ENCODE data around the gene PLA2G4D.

Gene PLA2G4D

GRCh38 chr15:42129364-42129763 lies 35.0 kb upstream of the PLA2G4D start:
- in situ Hi-C loops (cut with HindIII; ENCODE audit: low sequenced_read_pairs) = no loop called here

- in situ Hi-C loops (cut with HindIII; ENCODE audit: low sequenced_read_pairs) = no loop called here
Measured at GRCh38 chr15:42128476-42128875, 34.1 kb upstream of the PLA2G4D start.

GRCh38 chr15:42123546-42123945 lies 29.2 kb upstream of the PLA2G4D start:
- in situ Hi-C loops (cut with HindIII; ENCODE audit: low sequenced_read_pairs) = no loop called here

- in situ Hi-C loops (cut with HindIII; ENCODE audit: low sequenced_read_pairs) = no loop called here
Measured at GRCh38 chr15:42121682-42122081, 27.3 kb upstream of the PLA2G4D start.

- in situ Hi-C loops (cut with HindIII; ENCODE audit: low sequenced_read_pairs) = no loop called here
Measured at GRCh38 chr15:42121021-42121420, 26.7 kb upstream of the PLA2G4D start.

GRCh38 chr15:42120285-42120684 lies 25.9 kb upstream of the PLA2G4D start:
- in situ Hi-C loops (cut with HindIII; ENCODE audit: low sequenced_read_pairs) = no loop called here

- in situ Hi-C loops (cut with HindIII; ENCODE audit: low sequenced_read_pairs) = no loop called here
Measured at GRCh38 chr15:42119446-42119760, 25.0 kb upstream of the PLA2G4D start.

GRCh38 chr15:42118650-42119445 lies 24.5 kb upstream of the PLA2G4D start:
- in situ Hi-C loops (cut with HindIII; ENCODE audit: low sequenced_read_pairs) = no loop called here

- in situ Hi-C loops (cut with HindIII; ENCODE audit: low sequenced_read_pairs) = no loop called here
Measured at GRCh38 chr15:42111924-42112323, 17.6 kb upstream of the PLA2G4D start.

GRCh38 chr15:42110367-42110766 lies 16.0 kb upstream of the PLA2G4D start:
- in situ Hi-C loops (cut with HindIII; ENCODE audit: low sequenced_read_pairs) = no loop called here

- in situ Hi-C loops (cut with HindIII; ENCODE audit: low sequenced_read_pairs) = no loop called here
Measured at GRCh38 chr15:42108806-42109205, 14.4 kb upstream of the PLA2G4D start.

GRCh38 chr15:42108189-42108588 lies 13.8 kb upstream of the PLA2G4D start:
- in situ Hi-C loops (cut with HindIII; ENCODE audit: low sequenced_read_pairs) = no loop called here

GRCh38 chr15:42107473-42107872 lies 13.1 kb upstream of the PLA2G4D start:
- in situ Hi-C loops (cut with HindIII; ENCODE audit: low sequenced_read_pairs) = no loop called here

GRCh38 chr15:42106288-42106687 lies 11.9 kb upstream of the PLA2G4D start:
- in situ Hi-C loops (cut with HindIII; ENCODE audit: low sequenced_read_pairs) = no loop called here

- in situ Hi-C loops (cut with HindIII; ENCODE audit: low sequenced_read_pairs) = no loop called here
Measured at GRCh38 chr15:42104095-42104891, 9.9 kb upstream of the PLA2G4D start.

- in situ Hi-C loops (cut with HindIII; ENCODE audit: low sequenced_read_pairs) = no loop called here
Measured at GRCh38 chr15:42102646-42103235, 8.4 kb upstream of the PLA2G4D start.

GRCh38 chr15:42101861-42102260 lies 7.5 kb upstream of the PLA2G4D start:
- in situ Hi-C loops (cut with HindIII; ENCODE audit: low sequenced_read_pairs) = no loop called here

GRCh38 chr15:42100021-42100800 lies 5.8 kb upstream of the PLA2G4D start:
- in situ Hi-C loops (cut with HindIII; ENCODE audit: low sequenced_read_pairs) = no loop called here

- in situ Hi-C loops (cut with HindIII; ENCODE audit: low sequenced_read_pairs) = no loop called here
Measured at GRCh38 chr15:42097018-42097417, 2.7 kb upstream of the PLA2G4D start.

- in situ Hi-C loops (cut with HindIII; ENCODE audit: low sequenced_read_pairs) = no loop called here
Measured at GRCh38 chr15:42093966-42094365, 396 bp downstream of the PLA2G4D start.
